Keratinocyte (primary cell): ENCODE results near the gene PKLR. TPM values are rescaled to one million over a fixed set of nuclear protein-coding genes. Genes with fewer than 3 reads are reported as not detected.

ENCODE experiments used
- DNase-seq: peaks from one replicate; pipeline ENCODE4 v3.0.0-alpha.2; 2011; ENCODE audit warnings: low read depth, missing footprints, low spot score
- FAIRE-seq: peaks from 2 replicates; lab custom pipeline; 2011; peaks lifted over from hg19 to GRCh38; lab: Jason Lieb, UNC
- H2AFZ ChIP-seq: 2 replicates; pipeline ENCODE4 v1.6.0; 2012; ENCODE audit warnings: low read length, control low read depth, inconsistent platforms; ENCODE audit not compliant: control insufficient read depth
- H3K27ac ChIP-seq: 2 replicates; pipeline ENCODE4 v1.5.1; 2011; ENCODE audit warnings: low read length; ENCODE audit not compliant: control insufficient read depth, insufficient read depth
- H3K27me3 ChIP-seq: 3 replicates; pipeline ENCODE4 v1.6.0; 2011; ENCODE audit warnings: low read length; ENCODE audit not compliant: control insufficient read depth, insufficient read depth; ENCODE audit errors: extremely low read depth
- H3K36me3 ChIP-seq, 2 experiments: 2 replicates in 1 of 2; 3 replicates in 1 of 2; pipeline ENCODE4 v1.5.1; 2011; ENCODE audit warnings: low read length in 2 of 2, mild to moderate bottlenecking in 1 of 2; ENCODE audit not compliant: control insufficient read depth in 2 of 2, insufficient read depth in 2 of 2; ENCODE audit errors: extremely low read depth in 1 of 2
- H3K4me1 ChIP-seq: 3 replicates; pipeline ENCODE4 v1.5.1; 2011; ENCODE audit warnings: low read length; ENCODE audit not compliant: control insufficient read depth, insufficient read depth; ENCODE audit errors: extremely low read depth
- H3K4me2 ChIP-seq: 3 replicates; pipeline ENCODE4 v1.6.0; 2011; ENCODE audit warnings: low read depth, low read length; ENCODE audit not compliant: control insufficient read depth, insufficient read depth; ENCODE audit errors: extremely low read depth
- H3K4me3 ChIP-seq, 3 experiments: fragments of 200-600 bp in 1 of 3; sonication (generic) in 1 of 3; 2 replicates in 2 of 3; 3 replicates in 1 of 3; pipeline ENCODE4 v1.5.1; 2011 to 2016; ENCODE audit warnings: low read length in 3 of 3, mild to moderate bottlenecking in 3 of 3, control low read depth in 2 of 3, inconsistent platforms in 1 of 3, low read depth in 1 of 3, mixed read lengths in 1 of 3, mixed run types in 1 of 3, moderate library complexity in 1 of 3; ENCODE audit not compliant: control insufficient read depth in 2 of 3, insufficient read depth in 2 of 3; ENCODE audit errors: extremely low read depth in 1 of 3
- H3K79me2 ChIP-seq: 2 replicates; pipeline ENCODE4 v1.6.0; 2012; ENCODE audit warnings: low read length; ENCODE audit not compliant: control insufficient read depth, insufficient read depth
- H3K9ac ChIP-seq: 3 replicates; pipeline ENCODE4 v1.6.0; 2011; ENCODE audit warnings: low read length; ENCODE audit not compliant: control insufficient read depth, insufficient read depth; ENCODE audit errors: extremely low read depth
- H3K9me1 ChIP-seq: 3 replicates; pipeline ENCODE4 v1.6.0; 2011; ENCODE audit warnings: low read length; ENCODE audit not compliant: control insufficient read depth, insufficient read depth; ENCODE audit errors: extremely low read depth
- H3K9me3 ChIP-seq: 2 replicates; pipeline ENCODE4 v1.5.1; 2012; ENCODE audit warnings: low read depth, low read length; ENCODE audit not compliant: control insufficient read depth
- H4K20me1 ChIP-seq: 3 replicates; pipeline ENCODE4 v1.6.0; 2011; ENCODE audit warnings: low read length; ENCODE audit not compliant: control insufficient read depth, insufficient read depth; ENCODE audit errors: extremely low read depth
- CTCF ChIP-seq, 3 experiments: IDR thresholded peaks in 1 of 3; conservative IDR thresholded peaks in 1 of 3; optimal IDR thresholded peaks in 1 of 3; 2 replicates in 2 of 3; 3 replicates in 1 of 3; pipeline versions ENCODE3 to v1.5.1; 2011; ENCODE audit warnings: low read length in 3 of 3, mild to moderate bottlenecking in 3 of 3, moderate library complexity in 2 of 3, control low read depth in 1 of 3, inconsistent platforms in 1 of 3; ENCODE audit not compliant: insufficient read depth in 2 of 3; ENCODE audit errors: extremely low read depth in 1 of 3
- EZH2 ChIP-seq: IDR thresholded peaks from one replicate; pipeline ENCODE4 v1.6.1; 2012; ENCODE audit warnings: inconsistent platforms, mild to moderate bottlenecking, low read length, moderate library complexity
- dilution Hi-C: fragments of 300-500 bp; cut with MboI; formaldehyde crosslinking; loops from one replicate; pipeline ENCODE4 v1.7.0; 2020; ENCODE audit warnings: low sequenced_read_pairs; ENCODE audit not compliant: extremely low pct_ligation_motif_present
- polyA plus RNA-seq, 5 experiments: library from polyadenylated mRNA; depleted of rRNA in 3 of 5; stranded (reverse) in 3 of 5; stranded (forward) in 1 of 5; unstranded in 1 of 5; fragments of >200 nt; gene quantifications; 1 replicate in 1 of 5; 2 replicates in 3 of 5; 3 replicates in 1 of 5; pipeline versions ENCODE4 v1.2.1 to v1.2.3, GENCODE V29; 2011 to 2012; ENCODE audit warnings: missing spikeins in 2 of 5, low read depth in 1 of 5, low replicate concordance in 1 of 5

PKLR gene
- polyA plus RNA-seq, 1 donor (not counting 4 experiments of a cell fraction or from before 2014, with no cell fraction given), result 0.03 TPM

GRCh38 chr1:155297384-155297783 lies 3.9 kb downstream of the PKLR start:
- H3K4me3 ChIP-seq, result no peak overlapping the region
- no peak overlapping the region for H2AFZ ChIP-seq
- FAIRE-seq, result no peak
- H3K4me1 ChIP-seq, result peaks cover 12% of the 10 kb centered on the region
- H3K36me3 ChIP-seq, result no peaks in the 10 kb centered on the region
- no peak overlapping the region for H3K27ac ChIP-seq
- dilution Hi-C loops, result no loop called here
- peaks cover 18% of the 10 kb centered on the region for H3K27me3 ChIP-seq
- H3K9ac ChIP-seq, result no peak overlapping the region
- no peaks in the 10 kb centered on the region for H3K79me2 ChIP-seq
- no peaks in the 10 kb centered on the region for H3K9me1 ChIP-seq
- TF ChIP-seq CTCF (optimal IDR thresholded peaks at IDR 0.05 in 1 of 3, IDR thresholded peaks at IDR 0.05 in 1 of 3, conservative IDR thresholded peaks at IDR 0.05 in 1 of 3; ENCODE audit: extremely low read depth in 1 of 3, insufficient read depth in 2 of 3, low read length in 3 of 3) (no peak), EZH2 (no peak)
- H3K9me3 ChIP-seq, result no peaks in the 10 kb centered on the region
- no peak for DNase-seq
- H3K4me2 ChIP-seq, result no peak overlapping the region
- H4K20me1 ChIP-seq, result no peaks in the 10 kb centered on the region

GRCh38 chr1:155296661-155297060 lies 4.6 kb downstream of the PKLR start:
- DNase-seq (no peak), FAIRE-seq (no peak)
- no peaks in the 10 kb centered on the region for H4K20me1 ChIP-seq
- peaks cover 12% of the 10 kb centered on the region for H3K4me1 ChIP-seq
- H3K9me3 ChIP-seq, result no peaks in the 10 kb centered on the region
- no peak overlapping the region for H3K4me3 ChIP-seq
- H2AFZ ChIP-seq, result no peak overlapping the region
- H3K4me2 ChIP-seq, result no peak overlapping the region
- no peak overlapping the region for H3K27ac ChIP-seq
- dilution Hi-C loops, result no loop called here
- peaks cover 18% of the 10 kb centered on the region for H3K27me3 ChIP-seq
- H3K9me1 ChIP-seq, result no peaks in the 10 kb centered on the region
- TF ChIP-seq EZH2 (no peak), CTCF (optimal IDR thresholded peaks at IDR 0.05 in 1 of 3, IDR thresholded peaks at IDR 0.05 in 1 of 3, conservative IDR thresholded peaks at IDR 0.05 in 1 of 3; ENCODE audit: extremely low read depth in 1 of 3, insufficient read depth in 2 of 3, low read length in 3 of 3) (no peak)
- H3K36me3 ChIP-seq, result no peaks in the 10 kb centered on the region
- H3K79me2 ChIP-seq, result no peaks in the 10 kb centered on the region
- H3K9ac ChIP-seq, result no peak overlapping the region
